DMS53 (cell line): ENCODE data around the gene IGF1R.
A peak's percentile ranks its signal among the peaks of the same experiment; 100 is the strongest.

Experiments used
- DNase-seq: peaks from one replicate; lab custom pipeline; 2025; lab: John Stamatoyannopoulos, UW

IGF1R gene

GRCh38 chr15:98725874-98726273, 77.5 kb downstream of the IGF1R start:
- no peak for DNase-seq

- DNase-seq, result no peak
These were observed 79.0 kb downstream of the IGF1R start for GRCh38 chr15:98727115-98728040.

- DNase-seq, result no peak
These were observed 79.9 kb downstream of the IGF1R start for GRCh38 chr15:98728082-98728810.

- no peak for DNase-seq
These were observed 80.4 kb downstream of the IGF1R start for GRCh38 chr15:98728811-98729160.

DNA sequence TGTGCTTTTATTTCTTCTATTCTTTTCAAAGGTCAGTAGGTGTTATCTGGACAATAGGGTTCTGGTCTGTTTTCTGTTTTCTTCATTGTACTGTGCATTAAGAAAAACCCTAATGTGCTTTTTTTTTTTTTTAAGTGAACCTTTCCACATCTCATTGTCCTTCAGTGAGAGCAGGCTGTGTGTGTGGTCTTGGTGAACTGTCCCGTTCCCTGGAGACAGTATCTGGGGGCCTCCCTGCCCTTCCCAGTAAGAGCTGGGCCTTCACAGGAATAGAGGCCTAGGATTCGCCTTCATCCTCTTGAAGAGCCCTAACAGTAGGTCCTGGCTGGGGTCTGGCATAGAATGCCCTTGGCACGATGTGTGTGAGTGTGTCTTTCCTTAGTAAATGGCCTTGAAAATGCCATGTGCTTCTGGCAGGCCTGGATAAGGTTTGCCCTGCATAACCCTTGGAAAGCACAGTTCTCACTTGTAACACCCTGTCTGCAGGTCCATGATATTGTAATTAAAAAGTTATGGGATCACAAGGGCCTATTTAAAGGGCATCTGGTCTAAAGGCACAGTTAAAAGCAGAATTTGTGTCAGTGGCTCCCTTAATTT, 81.2 kb downstream of the IGF1R start:
- DNase-seq, result no peak

GRCh38 chr15:98730860-98731711, 82.7 kb downstream of the IGF1R start:
- DNase-seq, result no peak

DNA sequence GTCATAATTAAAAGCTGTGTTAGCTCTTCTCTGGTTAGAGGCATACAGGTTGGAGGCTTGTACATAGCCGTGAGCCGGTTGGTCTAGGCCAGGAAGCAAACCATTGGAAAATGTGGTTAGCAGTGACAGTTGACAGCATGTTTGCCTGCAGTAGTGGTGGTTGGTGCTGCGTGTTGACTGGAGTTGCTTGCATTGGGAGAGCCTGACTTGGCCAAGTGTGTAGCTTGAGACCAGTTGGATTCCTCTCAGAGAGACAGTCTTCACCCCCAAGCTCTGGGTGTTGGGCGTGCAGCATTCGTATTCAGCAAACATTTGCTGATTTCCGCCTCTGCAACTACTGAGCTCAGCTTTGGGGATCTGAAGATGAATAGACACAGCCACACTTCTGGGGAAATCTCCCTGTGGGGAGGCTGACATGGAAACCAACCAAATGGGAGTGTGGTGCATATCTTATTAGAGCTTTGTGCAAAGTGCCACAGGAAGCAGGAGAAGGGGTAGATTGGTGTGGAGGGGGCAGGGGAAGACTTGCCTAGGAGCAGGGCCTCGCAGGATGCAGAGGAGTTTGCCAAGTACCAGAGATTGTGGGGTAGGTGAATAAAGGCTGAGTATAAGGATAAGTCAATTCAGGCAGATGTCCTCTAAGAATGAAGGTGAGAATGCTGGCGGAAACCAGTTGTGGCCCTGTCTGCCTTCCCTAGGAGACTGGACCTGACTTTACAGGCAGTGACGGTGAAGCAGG, 83.5 kb downstream of the IGF1R start:
- no peak for DNase-seq

- DNase-seq, result no peak
These were observed 84.8 kb downstream of the IGF1R start for GRCh38 chr15:98733098-98733497.

GRCh38 chr15:98734466-98735199, 86.3 kb downstream of the IGF1R start:
- DNase-seq, result no peak

GRCh38 chr15:98735304-98735703, 87.0 kb downstream of the IGF1R start:
- DNase-seq, result no peak

DNA sequence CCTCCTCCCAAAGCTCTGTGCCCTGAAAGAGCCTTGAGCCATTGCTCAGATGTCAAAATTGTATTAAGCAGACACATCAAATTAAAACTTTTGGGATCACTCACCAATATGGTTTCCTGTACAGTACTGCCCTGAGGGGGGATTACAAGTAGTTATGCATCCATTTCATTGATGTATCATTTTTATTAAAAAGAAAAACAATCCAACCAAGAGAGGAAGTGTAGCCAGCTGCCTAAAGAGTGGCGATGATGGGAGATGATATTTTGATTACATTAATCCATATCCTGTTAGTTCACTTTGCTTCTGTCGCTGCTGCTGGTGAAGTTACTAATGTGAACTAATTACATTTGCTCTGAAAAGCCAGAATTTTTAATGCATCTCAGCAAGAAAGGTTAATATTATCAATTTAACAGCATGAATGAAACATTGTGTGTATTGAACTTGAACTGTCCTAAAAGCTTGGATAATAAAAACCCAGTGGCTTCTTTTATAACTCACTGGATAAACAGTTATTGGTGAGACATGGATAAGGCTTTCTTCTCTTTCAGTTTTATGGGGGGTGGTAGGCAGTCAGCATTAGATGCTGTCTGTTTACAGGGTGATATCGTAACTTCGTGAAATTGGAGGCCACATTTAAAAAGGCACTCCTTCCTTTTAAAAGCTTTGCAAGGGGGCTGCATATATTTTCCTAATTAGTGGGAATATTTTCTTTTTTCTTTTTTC, 87.7 kb downstream of the IGF1R start:
- no peak for DNase-seq

GRCh38 chr15:98737159-98737558, 88.8 kb downstream of the IGF1R start:
- DNase-seq, result no peak

GRCh38 chr15:98737721-98738120, 89.4 kb downstream of the IGF1R start:
- no peak for DNase-seq

DNA sequence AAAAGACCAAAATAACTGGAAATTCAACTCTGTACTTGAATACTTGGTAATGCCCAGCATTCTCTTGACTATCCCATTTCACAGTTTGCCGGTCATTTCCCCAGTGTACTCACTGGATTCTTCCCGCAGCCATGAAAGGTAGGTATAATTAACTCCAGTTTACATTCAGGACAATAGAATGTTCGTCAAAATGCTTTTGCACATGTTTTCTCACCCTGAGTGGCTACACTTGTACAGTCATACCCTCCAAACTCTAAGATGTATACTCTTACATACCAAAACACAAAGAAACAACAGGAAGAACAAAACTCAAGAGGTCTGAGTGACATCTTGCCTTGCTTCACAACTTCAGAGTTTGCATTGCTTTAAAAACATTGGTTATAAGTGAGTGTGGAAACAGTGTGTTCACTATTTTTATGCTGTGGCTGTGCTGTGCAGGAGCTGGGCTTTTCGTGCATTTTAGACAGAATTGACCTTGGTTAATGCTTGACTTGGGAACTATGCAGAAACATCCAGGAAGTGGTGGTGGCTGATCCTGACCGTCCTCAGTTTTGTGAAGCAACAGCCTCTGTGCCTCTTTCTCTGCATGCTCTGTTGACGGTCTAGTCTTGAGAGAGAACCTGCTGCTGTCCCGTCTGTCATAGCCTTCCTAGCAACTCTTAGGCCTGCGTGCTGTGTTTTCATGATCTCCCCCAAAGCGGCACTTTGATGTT, 90.5 kb downstream of the IGF1R start:
- DNase-seq, result no peak

DNA sequence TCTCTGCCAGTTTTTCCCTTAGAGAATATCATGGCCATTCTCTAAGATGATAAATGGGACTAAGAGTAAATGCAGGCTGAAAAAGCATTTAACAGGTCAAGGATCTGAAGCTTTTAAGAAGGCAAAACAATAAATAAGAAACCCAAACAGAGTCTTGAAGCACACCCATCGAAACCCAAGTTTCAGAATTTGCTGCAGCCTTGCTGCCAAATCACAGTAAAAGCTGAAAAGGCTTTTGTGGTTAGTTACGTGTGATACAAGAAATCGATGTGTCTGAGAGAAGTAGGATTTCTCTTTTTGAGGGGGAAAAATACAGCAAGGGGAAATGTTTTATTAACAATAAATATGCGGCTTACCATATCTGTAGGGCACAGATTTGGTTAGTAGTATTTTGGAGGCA, 92.0 kb downstream of the IGF1R start:
- DNase-seq, result no peak

- DNase-seq, result no peak
These were observed 92.6 kb downstream of the IGF1R start for GRCh38 chr15:98740963-98741362.

DNA sequence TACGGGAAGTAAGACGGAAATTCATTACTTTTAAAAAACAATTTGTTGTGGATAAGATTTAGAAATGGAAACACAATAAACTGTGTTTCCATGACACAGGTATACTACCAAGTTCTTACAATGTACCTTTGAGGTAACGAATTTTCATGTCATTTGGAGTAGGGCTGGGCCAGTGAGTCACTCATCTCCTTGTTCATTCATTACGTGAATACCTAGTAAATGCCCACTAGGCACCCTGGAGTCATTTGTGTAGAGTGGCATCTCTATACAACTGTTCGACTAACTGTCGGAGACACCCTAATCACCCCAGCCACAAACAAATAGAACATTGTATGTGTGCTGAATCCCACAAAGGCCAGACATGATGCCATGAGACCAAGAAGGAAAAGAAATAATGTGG, 94.8 kb downstream of the IGF1R start:
- no peak for DNase-seq

- no peak for DNase-seq
These were observed 96.2 kb downstream of the IGF1R start for GRCh38 chr15:98744506-98744905.

GRCh38 chr15:98745179-98745578, 96.8 kb downstream of the IGF1R start:
- peak; percentile 12 for DNase-seq
